KG1 (cell line): ENCODE data around the gene ADSS1.

Source experiments
- DNase-seq: peaks from one replicate; lab custom pipeline; 2025; lab: John Stamatoyannopoulos, UW

The ADSS1 gene

GRCh38 chr14:104751539-104752422 is 27.8 kb downstream of the ADSS1 start:
- DNase-seq, result no peak

DNA sequence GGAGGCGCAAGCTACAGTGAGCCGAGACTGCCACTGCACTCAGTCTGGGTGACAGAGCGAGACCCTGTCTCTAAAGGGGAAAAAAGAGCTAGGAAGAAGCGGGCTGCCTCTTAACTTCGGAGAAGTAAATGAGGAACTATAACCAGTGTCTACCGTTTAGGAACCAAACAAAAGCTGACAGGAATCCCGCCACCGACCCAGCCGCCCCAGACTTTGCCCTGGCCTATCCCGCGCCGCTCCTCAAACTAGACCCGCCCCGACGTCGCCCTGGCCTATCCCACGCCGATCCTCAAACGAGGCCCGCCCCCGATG is 28.4 kb downstream of the ADSS1 start:
- DNase-seq, result no peak

GRCh38 chr14:104752735-104753527 is 28.9 kb downstream of the ADSS1 start, which contains the start of gene SIVA1:
Gene SIVA1 (plus strand): TSS chr14:104753147. CDS start chr14:104753202, 55 bp downstream.
- DNase-seq, result peak; percentile 100

- no peak for DNase-seq
These were observed 29.6 kb downstream of the ADSS1 start for GRCh38 chr14:104753528-104754212.

DNA sequence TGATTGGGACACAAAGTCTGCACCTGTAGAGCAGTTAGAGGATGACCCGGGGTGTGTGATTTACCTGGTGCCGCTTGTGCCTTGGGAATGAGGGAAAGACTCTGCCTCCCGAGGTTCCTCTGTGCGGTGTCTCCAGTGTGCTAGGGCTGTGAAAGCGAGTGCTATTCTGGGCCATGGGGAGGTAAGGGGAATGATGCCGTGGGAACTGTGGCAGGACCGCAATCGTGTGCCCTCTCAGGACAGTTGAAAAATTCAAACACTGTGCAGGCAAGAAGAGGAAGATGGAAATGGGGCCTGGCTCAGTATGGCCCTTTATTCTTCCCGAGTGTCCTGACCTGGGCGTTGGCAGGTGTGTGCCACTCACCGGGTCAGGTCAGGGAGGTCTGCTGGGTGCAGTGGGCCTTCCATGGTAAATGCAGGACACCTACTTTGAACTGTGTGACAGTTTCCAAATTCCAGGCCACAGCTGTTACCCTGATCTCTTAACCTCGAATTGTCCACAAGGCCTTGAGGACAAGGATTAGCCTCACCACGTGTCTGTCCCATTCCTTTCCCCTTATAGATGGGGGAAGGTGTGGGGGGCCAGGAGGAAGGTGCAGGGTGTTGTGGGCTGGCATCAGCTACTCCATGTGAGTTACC is 30.3 kb downstream of the ADSS1 start:
- DNase-seq, result no peak

DNA sequence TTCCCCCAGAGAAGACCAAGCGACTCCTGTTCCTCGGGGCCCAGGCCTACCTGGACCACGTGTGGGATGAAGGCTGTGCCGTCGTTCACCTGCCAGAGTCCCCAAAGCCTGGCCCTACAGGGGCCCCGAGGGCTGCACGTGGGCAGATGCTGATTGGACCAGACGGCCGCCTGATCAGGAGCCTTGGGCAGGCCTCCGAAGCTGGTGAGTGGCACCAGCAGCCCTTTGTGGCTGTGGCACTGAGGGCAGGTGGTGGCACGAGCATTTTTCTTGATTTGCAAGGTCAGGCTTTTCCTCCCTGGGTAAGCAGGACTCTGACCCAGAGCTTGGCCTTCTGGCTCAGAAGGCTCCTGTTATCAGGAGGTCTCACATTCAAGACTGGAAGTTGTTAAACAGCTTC is 31.6 kb downstream of the ADSS1 start:
- DNase-seq, result no peak

DNA sequence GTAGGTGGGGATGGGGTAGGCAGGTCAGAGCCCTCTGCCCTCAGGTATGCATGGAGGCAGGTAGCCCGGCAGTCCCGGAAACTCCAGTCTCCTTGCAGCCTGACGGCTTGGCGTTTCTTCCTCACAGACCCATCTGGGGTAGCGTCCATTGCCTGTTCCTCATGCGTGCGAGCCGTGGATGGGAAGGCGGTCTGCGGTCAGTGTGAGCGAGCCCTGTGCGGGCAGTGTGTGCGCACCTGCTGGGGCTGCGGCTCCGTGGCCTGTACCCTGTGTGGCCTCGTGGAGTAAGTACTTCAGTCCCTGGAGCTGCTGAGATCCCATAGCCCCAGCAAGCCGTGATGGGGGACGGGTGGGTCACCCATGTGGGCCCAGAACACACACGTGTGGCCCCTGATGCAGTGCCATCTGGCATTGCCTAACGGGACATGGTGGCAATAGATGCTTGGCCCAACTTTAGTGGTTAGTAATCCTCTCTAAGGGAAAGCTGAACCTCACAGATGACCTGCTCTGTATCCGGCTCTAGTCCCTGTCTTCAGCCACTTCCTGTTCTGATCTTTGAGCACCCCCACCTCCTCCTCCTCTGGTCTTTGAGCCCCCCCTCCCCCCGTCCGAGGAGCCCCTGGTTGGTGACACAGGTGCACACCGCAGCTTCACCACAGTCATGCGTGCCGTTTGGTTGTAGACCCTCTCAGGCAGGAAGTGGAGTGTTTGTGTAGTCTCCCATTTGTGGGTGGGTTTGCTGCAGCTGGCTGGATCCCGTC is 32.6 kb downstream of the ADSS1 start:
- no peak for DNase-seq

- no peak for DNase-seq
These were observed 33.2 kb downstream of the ADSS1 start for GRCh38 chr14:104757238-104757585.

DNA sequence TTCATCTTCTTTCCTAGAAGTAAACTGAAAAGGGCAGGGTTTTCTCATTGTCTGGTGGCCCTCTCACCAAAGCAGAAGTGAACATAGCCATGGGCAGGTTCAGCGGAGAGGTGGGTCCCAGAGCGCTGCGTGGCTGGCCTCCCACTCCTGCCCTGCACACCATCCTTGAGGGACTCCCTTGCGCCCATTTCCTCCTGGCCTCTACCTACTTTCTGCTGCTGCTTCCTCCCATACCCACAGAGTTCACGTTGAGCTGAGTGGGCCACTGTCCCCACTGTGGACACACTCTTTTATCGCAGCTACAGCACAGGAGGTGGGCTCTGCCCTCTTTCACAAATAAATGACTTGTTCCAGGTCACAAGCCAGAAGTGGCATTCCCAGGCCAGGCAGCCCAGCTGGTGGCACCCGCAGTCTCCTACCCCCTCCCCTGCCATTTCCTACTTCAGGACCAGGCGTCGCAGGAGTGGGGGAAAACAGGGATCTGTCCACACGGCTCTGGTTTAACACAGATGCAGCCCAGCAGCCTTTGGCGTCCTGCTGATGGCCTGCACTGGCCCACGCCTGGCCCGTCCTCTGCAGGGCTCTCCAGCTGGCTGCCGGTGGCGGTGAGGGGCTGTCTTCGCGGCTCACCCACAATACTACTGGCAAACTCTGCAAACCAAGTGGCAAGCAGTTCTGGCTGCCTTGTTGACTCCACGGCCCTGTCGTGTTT is 33.8 kb downstream of the ADSS1 start:
- no peak for DNase-seq

GRCh38 chr14:104758981-104759969 is 35.2 kb downstream of the ADSS1 start:
- DNase-seq, result no peak

GRCh38 chr14:104765517-104765916 is 41.5 kb downstream of the ADSS1 start:
- DNase-seq, result no peak

DNA sequence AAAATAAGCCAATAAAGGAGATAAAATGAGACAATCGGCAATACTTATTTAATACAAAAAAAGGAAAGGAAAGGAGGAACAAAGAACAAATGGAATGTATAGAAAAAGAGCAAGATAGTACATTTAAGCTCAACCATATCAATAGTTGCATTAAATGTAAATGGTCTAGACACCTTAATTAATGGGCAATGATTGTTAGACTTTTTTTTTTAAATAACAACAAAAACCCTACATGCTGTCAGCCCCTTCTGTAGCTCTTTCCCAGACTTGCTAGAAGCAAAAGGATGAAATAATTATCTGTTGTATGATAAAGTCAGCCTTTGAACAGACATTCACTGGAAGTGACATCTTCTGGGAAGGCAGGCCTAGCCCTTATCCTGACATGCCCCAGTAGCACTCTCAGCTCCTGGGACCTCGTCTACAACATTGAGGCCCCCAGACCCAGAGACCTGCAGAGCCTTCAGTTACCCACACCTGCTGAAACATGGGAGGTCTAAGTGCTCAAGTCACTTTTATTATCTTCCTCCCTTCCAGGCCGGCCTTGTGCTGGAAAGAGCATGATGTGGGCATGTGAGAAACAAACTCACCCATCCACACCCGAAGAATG is 42.3 kb downstream of the ADSS1 start:
- no peak for DNase-seq

GRCh38 chr14:104766863-104767633 is 43.0 kb downstream of the ADSS1 start:
- no peak for DNase-seq

DNA sequence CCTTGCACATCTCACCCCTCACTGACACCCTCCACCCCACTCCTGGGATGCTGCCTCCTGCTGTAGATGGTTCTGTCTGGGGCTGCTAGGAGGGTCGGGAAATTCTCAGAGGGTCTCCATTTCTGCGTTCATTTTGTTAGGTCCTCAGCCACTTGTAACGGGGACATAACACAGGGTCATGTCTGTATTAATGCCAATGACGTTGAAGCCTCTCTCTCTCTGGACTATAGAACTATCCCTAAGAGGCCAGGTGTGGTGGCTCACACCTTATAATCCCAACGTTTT is 43.5 kb downstream of the ADSS1 start:
- DNase-seq, result no peak

DNA sequence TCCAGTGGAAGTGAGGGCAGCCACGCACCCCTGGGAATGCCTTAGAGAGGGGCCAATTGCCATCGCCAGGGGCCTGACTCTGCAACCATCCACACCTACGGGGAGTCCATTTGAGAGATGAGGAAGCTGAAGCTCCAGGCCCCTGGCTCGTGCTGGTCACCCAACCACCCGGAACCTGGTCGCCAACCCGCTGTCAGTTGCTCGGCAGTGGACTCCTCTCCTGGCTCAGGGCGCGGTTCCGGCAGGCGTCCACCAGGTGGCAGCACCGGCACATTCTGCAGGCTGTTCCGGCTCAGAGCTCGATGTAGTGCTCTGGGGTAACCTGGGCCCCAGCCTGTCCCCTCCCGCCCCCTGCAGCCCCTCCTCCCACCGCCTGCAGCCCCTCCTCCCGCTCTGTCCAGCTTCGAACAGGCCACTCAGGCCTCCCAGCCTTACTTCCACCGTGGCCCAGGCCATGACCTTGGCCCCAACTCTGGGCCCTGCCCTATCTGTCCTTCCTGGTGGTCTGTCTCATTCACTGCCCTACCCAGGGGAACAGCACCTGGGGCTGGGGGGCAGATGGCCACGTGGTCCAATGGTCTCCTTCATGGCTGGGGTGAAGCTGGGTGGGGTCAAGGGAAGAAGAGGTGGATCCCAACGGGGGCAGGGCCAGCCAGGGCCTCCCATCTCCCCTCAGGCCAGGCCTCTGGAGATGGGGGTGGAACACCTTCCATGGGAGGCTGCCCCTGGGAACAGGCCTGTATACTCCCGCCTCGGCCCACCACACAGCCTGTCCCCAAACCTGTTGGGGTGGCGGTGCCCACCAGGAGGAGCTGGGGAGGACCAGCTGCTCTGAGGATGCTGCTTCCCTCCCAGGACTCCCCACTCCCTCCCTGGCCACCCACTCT is 44.7 kb downstream of the ADSS1 start:
- peak; percentile 85 for DNase-seq

GRCh38 chr14:104769324-104770071 is 45.5 kb downstream of the ADSS1 start:
- no peak for DNase-seq

- no peak for DNase-seq
These were observed 46.1 kb downstream of the ADSS1 start for GRCh38 chr14:104770072-104770579.
